Cardiac septum (tissue), 1 donor: Measurements from ENCODE around the gene ARAP1. TPM values are rescaled to one million over a fixed set of nuclear protein-coding genes. Genes with fewer than 3 reads are reported as not detected.

ENCODE experiments used
- DNase-seq: peaks from one replicate; pipeline ENCODE4 v3.0.0-alpha.2; 2020; ENCODE audit warnings: low spot score
- intact Hi-C: fragments of 100-400 bp; cut with DNase I; formaldehyde crosslinking; loops from one replicate; pipeline ENCODE4 v1.14.0; 2022
- total RNA-seq: library from RNA; stranded (reverse); fragmentation: NEBNext Ultra II Directional; extraction: Animal tissue kit (Norgen Biotek cat#: 25700); gene quantifications from one replicate; pipeline ENCODE4 v1.2.1, GENCODE V29; 2021
- donor health status: DM: no; HTN: no; CAD: no.

Gene ARAP1
- total RNA-seq, 1 donor from 2014 or later: 46.3 TPM

DNA sequence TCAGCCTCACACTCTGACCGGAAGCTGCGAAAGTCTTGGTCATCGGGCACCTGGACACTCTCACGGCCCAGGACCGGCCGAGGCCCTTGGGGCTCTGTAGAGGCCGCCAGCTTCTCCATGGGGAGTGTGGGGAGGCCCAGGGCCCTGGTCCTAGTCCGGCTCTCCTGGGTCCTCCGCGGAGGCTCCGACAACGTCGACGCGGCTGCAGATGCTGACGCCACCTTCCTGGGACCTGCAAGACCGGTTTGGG lies 28.8 kb upstream of the ARAP1 start:
- no peak for DNase-seq
- intact Hi-C loops: no loop called here

DNA sequence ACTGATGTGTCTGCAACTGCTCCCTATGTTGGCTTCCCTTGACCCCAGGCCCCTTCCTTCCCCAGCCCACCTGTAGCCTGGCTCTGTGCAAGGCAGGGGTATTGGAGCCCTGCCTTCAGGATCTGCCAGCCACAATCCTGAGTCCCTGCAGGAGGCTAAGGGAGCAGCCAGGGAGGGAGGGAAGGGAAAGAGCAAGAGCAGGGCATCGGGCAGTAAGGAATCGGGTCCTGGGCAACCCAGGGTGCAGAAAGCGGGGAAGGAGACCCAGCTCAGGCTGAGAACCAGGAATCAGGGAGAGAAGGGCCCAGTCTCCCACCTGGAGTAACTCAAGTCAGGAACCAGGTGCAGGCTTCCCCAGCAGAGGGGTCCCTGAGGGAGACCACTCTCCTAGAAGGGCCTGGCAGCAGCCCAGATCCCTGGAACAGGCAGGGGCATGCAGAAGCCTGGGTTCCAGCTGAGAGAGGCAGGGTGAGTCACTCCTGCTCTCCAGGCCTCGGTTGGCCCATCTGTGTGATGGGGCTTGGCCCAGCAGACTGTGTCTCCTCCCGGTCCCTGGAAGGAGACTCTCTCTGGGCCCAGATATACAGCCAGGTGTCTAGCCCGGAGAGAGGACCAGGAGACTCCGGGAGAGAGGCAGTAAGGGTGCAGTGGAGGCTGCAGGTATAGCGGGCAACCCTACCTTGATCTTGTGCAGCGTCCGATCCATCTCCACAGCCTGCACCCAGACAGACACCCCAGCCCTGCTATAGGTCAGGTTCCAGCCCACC lies 28.3 kb upstream of the ARAP1 start:
- DNase-seq: no peak
- intact Hi-C loops: no loop called here

DNA sequence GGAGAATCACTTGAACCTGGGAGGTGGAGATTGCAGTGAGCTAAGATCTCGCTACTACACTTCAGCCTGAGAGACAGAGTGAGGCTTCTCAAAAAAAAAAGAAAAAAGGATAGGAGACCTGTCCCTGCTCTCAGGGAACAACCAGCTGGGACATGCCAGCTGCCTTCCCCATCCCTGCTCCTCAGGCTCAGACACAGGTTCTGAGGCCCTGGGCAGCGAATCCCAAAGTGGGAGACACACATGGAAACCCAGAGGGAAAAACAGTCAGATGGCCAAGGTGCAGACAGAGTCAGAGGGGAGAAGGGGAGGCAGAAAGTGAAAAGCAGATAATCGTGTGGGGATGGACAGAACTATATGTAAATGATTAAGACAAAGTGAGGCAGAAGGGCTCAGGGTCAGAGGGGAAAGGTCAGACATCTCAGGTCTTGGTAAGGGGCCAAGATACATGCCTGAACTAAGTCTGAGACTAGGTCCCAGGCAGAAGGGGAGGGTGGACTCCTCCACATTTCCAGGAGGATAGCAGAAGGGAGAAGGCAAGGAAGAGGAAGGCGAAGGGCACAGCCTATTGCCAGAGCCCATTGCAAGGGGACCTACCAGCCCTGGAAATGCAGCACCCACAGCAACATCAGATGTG lies 27.4 kb upstream of the ARAP1 start:
- DNase-seq: no peak
- intact Hi-C loops: no loop called here

DNA sequence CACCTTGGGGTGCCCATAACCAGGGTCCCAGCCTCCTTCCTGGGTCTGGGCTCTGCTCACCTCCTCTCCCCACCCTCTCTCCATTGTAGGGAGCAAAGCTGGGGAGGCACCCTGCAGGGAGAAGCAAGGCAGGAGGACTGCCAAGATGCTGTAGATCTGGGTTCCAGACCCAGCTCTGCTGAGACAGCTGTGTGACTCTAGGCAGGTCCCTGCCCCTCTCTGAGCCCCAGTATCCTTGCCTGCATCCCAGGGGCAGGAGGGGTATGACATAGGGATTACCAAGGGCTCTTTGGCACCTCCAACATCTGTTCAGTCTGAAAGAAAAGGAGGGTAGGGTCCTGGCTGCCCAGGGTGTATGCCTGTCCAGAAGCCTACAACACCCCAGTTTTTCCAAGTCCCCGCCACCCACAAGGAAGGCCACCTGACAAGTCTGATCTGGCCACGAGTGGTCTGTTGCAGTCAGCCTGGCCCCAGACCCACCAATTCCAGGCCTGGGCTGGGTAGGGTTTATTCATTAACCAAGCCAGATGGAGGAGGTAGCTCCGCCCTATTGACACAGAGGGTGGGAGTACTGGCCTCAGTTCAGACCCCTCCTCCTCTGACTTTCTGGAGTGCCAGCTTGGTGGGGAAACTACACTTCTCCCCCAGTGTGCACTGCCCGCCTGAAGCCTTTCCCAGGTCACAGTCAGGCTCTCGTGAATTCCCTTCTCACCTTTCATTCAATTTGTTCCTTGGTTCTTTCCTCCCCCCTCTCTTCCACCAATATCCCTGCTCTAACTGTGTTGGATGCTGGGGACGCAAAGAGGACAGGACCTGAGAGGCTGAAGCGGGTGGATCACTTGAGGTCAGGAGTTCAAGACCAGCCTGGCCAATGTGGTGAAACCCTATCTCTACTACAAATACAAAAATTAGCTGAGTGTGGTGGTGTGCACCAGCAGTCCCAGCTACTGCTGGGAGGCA lies 26.6 kb upstream of the ARAP1 start:
- DNase-seq: no peak
- intact Hi-C loops: no loop called here

DNA sequence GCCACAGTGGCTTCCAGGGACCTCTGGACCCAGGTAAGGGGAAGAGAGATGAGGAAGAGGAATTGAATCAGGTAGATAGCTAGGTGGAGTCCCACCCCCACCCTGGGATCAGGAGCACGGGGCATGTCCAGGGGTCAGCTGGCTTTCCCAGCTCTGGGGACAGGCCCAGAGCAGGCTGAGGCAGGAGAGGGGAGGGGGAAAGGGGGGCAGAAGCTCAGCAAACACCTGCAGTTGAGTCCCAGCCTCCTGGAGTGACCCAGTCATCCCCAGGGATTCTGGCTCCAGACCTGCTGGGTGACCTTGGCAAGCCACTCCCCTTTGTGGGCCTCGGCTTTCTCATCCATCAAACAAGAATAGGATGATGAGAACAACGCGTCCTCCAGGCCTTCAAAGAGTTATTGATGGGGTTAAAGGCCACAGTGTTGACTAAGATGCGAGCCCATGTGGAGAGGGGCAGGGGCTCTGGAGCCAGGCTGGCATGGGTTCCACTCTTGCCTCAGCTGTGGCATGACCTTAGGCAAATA lies 25.6 kb upstream of the ARAP1 start:
- DNase-seq: no peak
- intact Hi-C loops: no loop called here

DNA sequence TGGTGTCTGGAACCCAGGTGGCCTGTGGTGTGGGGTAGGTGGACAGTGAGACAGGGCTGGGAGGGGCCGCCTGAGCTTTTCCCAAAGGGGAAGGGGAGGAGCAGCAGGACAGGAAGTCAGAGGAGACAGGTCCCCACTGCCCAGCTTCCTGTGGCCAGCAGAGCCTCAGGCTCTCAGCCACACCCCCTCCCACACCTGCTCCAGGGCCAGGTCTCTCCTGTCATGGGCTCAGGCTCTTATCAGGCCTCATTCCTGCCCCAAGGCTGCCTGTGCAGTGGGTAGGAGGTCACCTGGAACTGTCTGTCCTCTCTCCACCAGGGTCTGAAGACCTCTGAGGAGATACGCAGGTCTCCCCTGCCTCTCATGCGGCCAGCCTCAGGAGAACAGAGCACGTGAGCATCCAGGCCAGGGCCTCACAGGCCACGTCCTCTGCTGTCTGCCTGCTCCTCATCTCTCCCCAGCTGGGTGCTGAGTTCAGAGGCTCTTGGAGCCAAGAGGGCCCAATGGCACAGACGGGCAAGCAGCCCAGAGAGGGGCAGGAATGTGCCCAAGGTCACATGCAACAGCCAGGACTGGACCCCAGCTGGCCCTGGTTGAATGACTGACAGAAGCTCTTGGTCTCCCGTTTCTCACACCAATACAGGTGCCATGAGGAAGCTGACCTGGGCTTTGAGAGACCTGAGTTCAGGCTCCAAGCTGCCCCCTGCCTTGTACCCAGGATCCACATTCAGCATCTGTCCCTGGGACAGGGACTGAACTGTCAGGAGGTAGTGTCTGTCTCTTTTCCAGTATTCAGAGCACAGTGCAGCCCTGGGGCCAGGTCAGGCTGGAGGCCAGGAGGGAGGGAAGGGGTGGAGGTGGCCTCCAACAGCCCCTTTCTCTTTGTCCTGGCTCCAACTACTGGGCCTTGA lies 24.9 kb upstream of the ARAP1 start:
- peak; percentile 85 for DNase-seq
- intact Hi-C loops: no loop called here

DNA sequence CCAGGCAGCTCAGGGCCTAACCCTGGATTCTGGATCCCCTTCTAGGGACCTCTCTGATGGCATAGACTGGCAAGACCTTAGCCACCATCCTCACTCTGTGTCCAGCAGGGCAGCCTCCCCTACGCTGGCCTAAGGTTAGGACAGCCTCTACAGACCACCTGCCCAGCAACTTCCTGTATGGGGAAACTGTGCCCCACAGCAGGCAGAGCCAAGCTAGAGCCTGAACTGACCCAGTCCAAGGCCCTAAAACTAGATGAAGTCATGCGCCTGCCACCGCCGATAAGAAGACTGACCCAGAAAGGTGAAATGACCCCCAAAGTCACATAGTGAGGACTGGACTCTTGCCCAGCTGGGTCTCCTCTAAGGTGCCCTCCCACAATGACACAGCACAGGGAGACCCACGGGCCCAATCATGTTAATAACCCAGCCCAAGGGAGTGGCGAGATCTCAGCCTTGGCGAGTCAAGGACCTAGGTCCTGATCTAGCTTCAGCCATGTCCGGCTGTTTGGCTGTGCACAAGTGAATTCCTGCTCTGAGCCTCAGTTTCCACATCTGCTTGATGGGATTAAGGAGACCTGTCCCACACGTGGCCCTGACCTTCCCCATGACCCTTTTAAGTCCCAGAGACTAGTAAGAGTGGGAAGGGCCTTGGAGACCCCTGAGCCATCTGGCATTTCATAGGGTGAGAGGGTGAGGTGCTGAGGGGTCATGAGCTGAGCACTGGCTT lies 24.1 kb upstream of the ARAP1 start:
- intact Hi-C loops: no loop called here
- no peak for DNase-seq

DNA sequence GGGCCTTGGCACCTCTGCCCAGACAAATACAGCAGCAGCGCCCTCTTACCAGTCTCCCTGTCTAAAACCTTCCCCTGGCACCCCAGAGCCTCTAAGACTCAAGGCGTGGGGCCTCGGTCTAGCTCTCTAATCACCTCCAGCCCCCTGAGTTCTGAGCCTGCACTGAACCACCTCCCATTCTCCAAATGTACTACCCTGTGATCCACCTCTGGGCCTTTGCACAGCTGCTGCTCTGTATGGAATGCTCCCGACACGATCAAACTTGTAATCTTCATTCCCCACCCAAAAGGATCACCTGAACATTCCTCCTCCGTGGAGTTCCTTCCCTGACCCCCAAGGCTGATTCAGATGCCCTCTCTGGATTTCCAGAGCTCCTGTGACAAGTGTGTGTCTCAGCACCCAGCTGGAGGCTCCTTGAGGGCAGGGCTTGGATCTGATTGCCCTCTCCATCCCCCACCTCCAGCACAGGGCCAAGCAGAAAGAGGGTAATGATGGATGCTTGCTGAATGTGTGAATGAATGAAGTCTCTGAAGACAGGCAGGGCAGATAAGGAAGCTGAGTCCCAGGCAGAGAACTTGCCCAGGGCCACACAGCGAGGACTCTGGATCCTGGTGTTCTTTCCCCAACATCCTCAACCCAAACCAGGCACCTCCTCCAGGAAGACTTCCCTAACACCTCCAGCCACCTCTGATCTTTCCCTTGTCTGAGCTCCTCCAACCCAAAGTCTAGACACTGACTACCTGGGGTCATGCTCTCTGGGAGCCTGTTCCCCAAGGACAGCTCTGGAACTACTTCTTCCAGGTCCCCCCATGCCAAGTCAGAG lies 23.3 kb upstream of the ARAP1 start:
- DNase-seq: no peak
- intact Hi-C loops: no loop called here

DNA sequence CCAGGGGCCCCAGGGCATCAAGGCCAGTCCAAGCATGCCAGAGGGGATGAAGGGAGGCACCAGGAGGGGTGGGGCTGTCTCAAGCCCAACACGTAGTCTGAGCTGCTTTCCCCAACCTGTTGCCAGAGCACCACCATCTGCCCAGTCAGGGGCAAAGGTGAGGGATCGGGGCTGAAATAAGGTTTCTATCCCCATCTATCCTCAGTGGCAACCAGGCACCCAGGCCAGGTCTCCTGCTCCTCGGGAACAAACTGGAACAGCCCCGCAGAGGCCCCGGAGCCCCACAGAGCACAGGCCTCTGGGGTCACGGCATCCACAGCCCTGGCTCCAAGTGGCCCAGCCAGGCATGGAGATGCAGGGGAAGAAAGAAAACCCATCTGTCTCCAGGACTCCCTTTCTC lies 22.3 kb upstream of the ARAP1 start:
- intact Hi-C loops: no loop called here
- no peak for DNase-seq

DNA sequence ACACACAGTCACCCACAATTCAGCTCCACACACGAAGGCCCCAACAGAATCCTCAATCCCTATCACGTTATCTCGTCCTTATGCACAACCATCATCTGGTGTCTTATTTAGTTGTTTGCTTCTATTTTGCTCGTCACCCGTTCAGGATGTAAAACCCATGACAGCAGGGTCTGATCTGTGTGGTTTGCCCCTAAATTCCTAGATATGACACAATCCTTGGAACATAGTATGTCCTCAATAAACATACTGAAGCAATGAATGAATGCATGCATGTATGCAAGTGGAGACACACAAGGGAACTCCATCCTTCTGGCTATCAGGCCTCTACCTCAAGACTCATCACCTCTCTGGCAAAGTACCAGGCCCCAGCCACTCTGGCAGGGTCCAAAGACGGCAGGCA lies 21.5 kb upstream of the ARAP1 start:
- DNase-seq: no peak
- intact Hi-C loops: no loop called here

DNA sequence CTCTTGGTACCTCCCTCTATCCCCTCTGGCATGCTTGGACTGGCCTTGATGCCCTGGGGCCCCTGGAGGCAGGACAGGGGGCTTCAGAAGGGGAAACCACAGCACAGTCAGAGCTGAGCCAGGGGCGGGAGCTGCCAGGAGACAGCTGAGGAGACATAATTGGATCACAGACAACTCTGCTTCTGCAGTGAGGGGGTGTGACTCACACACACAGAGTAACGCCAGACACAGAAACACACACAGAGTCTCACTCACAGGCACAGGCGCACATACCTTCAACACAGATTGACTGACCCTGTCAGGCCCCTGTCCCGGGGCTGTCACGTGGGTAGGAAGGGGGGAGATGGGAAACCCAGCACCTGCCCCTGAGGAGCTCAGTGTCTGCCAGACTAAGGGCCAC lies 21.1 kb upstream of the ARAP1 start:
- DNase-seq: no peak
- intact Hi-C loops: no loop called here

DNA sequence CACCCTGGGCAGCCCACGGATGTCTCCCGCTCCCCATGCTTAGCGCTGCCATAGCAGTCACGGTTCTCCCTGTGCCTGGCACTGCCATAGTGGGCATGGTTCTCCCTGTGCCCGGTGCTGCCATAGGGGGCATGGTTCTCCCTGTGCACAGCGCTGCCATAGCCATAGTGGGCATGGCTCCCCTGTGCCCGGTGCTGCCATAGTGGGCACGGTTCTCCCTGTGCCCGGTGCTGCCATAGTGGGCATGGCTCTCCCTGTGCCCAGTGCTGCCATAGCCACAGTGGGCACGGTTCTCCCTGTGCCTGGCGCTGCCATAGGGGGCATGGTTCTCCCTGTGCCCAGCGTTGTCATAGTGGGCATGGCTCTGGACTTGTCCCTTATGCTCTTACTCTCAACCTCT lies 19.9 kb upstream of the ARAP1 start:
- no peak for DNase-seq
- intact Hi-C loops: no loop called here

DNA sequence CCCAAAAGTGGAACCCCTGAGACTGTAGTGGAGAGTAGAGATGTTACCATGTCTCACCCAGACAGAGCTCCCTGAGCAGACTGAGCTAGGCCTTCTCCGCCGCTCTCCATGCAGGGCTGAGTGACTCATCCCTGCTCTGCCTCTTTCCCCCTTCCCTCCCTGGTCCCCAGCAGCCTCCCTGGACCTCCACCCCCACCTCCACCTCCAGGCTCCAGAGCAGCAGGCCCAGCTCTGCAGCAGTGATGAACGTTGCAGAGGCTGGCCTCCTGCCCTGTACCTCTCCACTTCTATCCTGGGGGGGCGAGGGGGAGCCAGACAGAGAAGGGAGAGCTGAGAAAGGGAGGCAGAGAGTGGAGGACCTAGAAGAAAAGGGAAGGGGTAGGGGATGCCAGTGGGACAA lies 19.3 kb upstream of the ARAP1 start:
- intact Hi-C loops: no loop called here
- no peak for DNase-seq

DNA sequence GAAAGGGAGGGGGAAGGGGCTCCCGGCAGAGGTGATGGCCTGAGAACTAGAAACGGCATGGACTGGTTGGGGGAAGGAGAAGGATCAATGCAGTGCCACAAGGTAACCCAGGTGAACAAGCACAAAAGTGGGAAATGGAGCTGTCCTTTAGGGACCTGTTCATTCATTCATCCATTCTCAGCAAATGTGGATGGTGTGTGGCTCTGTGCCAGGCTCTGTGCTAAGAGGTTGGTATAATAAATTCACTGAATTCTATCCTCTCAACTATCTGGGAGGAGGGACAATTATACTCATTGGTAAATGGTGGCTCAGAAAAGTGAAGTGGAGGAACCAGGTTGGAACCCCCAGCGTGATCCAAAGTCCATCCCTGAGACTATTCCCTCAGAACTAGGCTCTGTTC lies 18.6 kb upstream of the ARAP1 start:
- no peak for DNase-seq
- intact Hi-C loops: no loop called here

DNA sequence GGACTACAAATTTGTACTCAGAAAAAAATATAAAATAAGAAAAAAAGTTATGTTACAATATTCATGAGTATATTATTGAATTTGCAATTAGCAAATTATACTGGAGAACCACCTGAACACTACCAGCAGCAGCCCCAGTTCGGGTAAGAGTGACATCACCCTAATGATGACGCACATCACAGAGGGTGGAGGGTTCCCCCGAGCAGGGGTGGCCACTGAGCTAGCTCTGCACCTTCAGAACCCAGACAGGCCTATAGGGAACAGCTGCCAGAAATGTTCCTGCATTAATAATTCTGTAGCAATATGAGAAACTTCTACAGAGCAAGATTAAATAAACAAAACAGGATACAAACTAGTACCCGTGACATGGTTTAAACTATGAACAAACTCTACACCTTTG lies 17.5 kb upstream of the ARAP1 start:
- DNase-seq: no peak
- intact Hi-C loops: no loop called here

DNA sequence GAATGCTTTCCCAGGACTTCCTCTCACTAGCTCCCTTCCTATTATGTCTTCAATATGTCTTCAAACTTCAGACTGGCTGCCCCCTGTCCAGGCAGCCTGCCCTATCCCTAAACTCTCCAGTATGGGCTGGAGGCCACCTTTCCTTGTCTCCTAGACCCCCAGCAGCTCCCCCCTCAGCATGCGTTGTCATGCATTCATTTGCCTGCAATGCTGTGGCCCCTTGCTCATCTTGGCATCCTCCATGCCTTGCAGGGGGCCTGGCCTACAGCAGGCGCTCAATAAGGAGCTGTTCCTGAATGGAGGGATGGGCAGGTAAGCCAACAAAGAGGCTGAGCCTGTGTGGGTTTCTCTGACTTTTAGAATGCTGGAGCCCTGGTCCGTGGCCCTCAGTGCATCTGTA lies 16.4 kb upstream of the ARAP1 start:
- DNase-seq: no peak
- intact Hi-C loops: no loop called here

DNA sequence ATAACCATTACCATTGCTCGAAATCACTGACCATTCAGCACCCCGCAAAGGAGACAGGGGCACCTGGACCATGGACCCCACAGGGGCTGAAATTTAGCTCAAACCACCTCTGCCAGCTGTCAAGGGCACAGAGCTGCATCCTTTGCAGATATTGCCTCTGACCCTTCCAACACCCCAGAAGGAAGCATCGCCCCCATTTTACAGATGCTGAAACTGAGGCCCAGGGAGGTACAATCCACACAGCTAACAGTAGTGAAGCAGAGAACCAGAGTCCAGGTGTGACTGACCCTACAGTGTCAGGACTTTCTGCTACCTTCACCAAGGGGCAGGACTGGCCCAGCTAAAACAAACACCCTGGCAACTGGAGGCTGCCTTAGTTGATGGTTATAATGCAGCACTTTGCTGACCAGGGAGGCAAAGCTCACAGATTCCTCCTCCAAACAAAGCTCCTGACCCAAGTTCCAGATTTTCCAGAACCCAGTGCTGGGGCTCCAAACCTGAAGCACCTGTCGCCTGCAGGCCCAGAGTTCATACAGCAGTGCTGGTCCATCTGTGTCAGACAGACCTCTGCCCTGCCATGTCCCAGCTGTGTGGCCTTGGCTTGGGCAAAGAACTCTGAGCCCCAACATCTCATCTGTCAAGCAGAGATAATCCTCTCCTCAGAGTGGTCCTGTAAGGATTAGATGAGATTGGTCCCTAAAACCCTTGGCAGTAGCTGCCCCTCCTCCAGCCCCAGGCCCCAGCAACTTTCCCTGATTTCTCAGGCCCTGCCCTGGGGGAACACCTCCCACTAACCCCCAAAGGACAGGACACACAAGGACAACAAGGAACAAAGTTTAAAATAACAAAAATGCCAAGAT lies 15.2 kb upstream of the ARAP1 start:
- DNase-seq: no peak
- intact Hi-C loops: no loop called here
